Tibial artery (tissue), 4 donors: ENCODE measurements around the gene GNPAT.

ENCODE experiments used
- DNase-seq, 2 donors: peaks; one replicate each; pipeline ENCODE4 v3.0.0-alpha.2; 2019
- H3K27ac ChIP-seq, 2 donors: fragments of 200-600 bp; sonication (generic) in 1 of 2; 1 replicate in 1 of 2; 2 replicates in 1 of 2; pipeline ENCODE4 v1.5.1; 2018 to 2019; ENCODE audit warnings: mild to moderate bottlenecking in 1 of 2
- H3K27me3 ChIP-seq, 2 donors: fragments of 200-600 bp; sonication (generic) in 1 of 2; one replicate each; pipeline versions ENCODE4 v1.5.1 to v1.6.0; 2016 to 2019
- H3K36me3 ChIP-seq, 3 donors: fragments of 200-600 bp; sonication (generic) in 2 of 3; one replicate each; pipeline ENCODE4 v1.5.1; 2016 to 2019; ENCODE audit warnings: mild to moderate bottlenecking in 2 of 3
- H3K4me1 ChIP-seq, 4 donors: fragments of 200-600 bp; sonication (generic) in 2 of 4; 1 replicate in 3 of 4; 2 replicates in 1 of 4; pipeline ENCODE4 v1.5.1; 2016 to 2019
- H3K4me3 ChIP-seq, 2 donors: fragments of 200-600 bp; sonication (generic) in 1 of 2; 1 replicate in 1 of 2; 2 replicates in 1 of 2; pipeline ENCODE4 v1.5.1; 2018 to 2019; ENCODE audit warnings: mild to moderate bottlenecking in 2 of 2
- H3K9me3 ChIP-seq, 3 donors: fragments of 200-600 bp; sonication (generic) in 1 of 3; one replicate each; pipeline ENCODE4 v1.5.1; 2016 to 2019
- intact Hi-C: fragments of 100-400 bp; cut with DNase I; formaldehyde crosslinking; loops from one replicate; pipeline ENCODE4 v1.15.0; 2023; ENCODE audit warnings: low total_unique reads
- TF ChIP-seq, protein P1 (sequence below), 2 experiments: fragments of 200-600 bp in 1 of 2; fragments of 450-650 bp in 1 of 2; IDR thresholded peaks; one replicate each; pipeline ENCODE4 v1.5.1; 2017 to 2019; ENCODE audit warnings: antibody characterized with exemption in 2 of 2, mild to moderate bottlenecking in 1 of 2, moderate library complexity in 1 of 2

Gene GNPAT

GRCh38 chr1:231311720-231312431 is 70.9 kb downstream of the GNPAT start:
- intact Hi-C loops = no loop called here
- TF ChIP-seq, protein P1, sequence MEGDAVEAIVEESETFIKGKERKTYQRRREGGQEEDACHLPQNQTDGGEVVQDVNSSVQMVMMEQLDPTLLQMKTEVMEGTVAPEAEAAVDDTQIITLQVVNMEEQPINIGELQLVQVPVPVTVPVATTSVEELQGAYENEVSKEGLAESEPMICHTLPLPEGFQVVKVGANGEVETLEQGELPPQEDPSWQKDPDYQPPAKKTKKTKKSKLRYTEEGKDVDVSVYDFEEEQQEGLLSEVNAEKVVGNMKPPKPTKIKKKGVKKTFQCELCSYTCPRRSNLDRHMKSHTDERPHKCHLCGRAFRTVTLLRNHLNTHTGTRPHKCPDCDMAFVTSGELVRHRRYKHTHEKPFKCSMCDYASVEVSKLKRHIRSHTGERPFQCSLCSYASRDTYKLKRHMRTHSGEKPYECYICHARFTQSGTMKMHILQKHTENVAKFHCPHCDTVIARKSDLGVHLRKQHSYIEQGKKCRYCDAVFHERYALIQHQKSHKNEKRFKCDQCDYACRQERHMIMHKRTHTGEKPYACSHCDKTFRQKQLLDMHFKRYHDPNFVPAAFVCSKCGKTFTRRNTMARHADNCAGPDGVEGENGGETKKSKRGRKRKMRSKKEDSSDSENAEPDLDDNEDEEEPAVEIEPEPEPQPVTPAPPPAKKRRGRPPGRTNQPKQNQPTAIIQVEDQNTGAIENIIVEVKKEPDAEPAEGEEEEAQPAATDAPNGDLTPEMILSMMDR (IDR thresholded peaks at IDR 0.05) = no peak
- DNase-seq = no peak
- no peaks in the 10 kb centered on the region for H3K36me3 ChIP-seq
- H3K27ac ChIP-seq = no peak overlapping the region
- H3K4me1 ChIP-seq = no peaks in the 10 kb centered on the region
- no peak overlapping the region for H3K4me3 ChIP-seq
- no peaks in the 10 kb centered on the region for H3K9me3 ChIP-seq
- H3K27me3 ChIP-seq = no peaks in the 10 kb centered on the region

DNA sequence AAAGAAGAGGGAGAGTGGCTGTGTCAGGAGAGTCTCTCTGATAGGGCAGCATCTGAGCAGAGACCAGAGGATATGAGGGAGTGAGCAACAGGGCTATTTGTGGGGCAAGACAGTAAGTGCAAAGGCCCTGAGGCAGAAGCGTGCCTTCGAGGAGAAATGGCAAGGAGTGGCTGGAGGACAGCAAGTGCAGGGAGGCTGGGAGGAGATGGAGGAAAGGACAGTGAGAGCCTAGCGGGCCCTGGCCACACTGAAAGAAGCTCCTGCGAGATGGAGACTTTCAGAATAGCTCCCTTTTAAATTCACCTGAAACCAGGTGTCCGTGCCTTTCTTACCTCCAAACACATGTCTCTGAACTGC is 71.4 kb downstream of the GNPAT start:
- H3K27me3 ChIP-seq = no peaks in the 10 kb centered on the region

GRCh38 chr1:231313661-231314060 is 72.6 kb downstream of the GNPAT start:
- TF ChIP-seq, protein P1 (IDR thresholded peaks at IDR 0.05) = no peak

More for the DNA sequence above, 71.4 kb downstream of the GNPAT start:
- intact Hi-C loops = no loop called here
- H3K9me3 ChIP-seq = no peaks in the 10 kb centered on the region
- no peaks in the 10 kb centered on the region for H3K4me1 ChIP-seq
- no peaks in the 10 kb centered on the region for H3K36me3 ChIP-seq
- H3K27ac ChIP-seq = no peak overlapping the region
- DNase-seq = no peak
- no peak overlapping the region for H3K4me3 ChIP-seq
- TF ChIP-seq, protein P1 (IDR thresholded peaks at IDR 0.05) = no peak

DNA sequence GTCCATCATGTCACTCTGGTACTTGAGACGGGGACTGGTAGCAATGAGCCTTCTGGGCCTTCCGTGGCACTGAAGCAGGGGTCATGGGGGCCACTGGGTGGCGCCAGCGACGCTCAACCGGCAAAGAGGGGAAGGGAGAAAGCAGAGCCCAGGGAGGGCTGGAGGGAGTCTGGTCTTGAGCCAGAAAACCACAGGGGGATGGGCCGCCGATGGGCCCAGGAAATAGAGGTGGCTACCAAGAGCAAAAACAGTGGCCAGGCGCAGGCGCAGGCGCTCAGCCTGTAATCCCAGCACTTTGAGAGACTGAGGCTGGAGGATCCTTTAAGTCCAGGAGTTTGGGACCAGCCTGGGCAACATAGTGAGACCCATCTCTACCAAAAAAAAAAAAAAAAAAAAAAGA is 74.9 kb downstream of the GNPAT start:
- Histone ChIP-seq H3K36me3 (no peaks in the 10 kb centered on the region), H3K4me3 (no peak overlapping the region), H3K9me3 (no peaks in the 10 kb centered on the region), H3K27me3 (no peaks in the 10 kb centered on the region), H3K4me1 (no peaks in the 10 kb centered on the region), H3K27ac (no peak overlapping the region)
- DNase-seq = no peak
- intact Hi-C loops = no loop called here
- TF ChIP-seq, protein P1 (IDR thresholded peaks at IDR 0.05) = no peak

More at GRCh38 chr1:231313661-231314060, 72.6 kb downstream of the GNPAT start:
- Histone ChIP-seq H3K36me3 (no peaks in the 10 kb centered on the region), H3K27me3 (no peaks in the 10 kb centered on the region), H3K27ac (no peak overlapping the region), H3K9me3 (no peaks in the 10 kb centered on the region), H3K4me1 (no peaks in the 10 kb centered on the region), H3K4me3 (no peak overlapping the region)
- intact Hi-C loops = no loop called here
- no peak for DNase-seq

- DNase-seq = no peak
- H3K4me3 ChIP-seq = no peak overlapping the region
- TF ChIP-seq, protein P1 (IDR thresholded peaks at IDR 0.05) = no peak
- no peaks in the 10 kb centered on the region for H3K4me1 ChIP-seq
- no peaks in the 10 kb centered on the region for H3K36me3 ChIP-seq
- intact Hi-C loops = no loop called here
- H3K27me3 ChIP-seq = no peaks in the 10 kb centered on the region
- H3K27ac ChIP-seq = no peak overlapping the region
- H3K9me3 ChIP-seq = no peaks in the 10 kb centered on the region
These were observed 76.4 kb downstream of the GNPAT start for GRCh38 chr1:231317306-231318014.
